A549 (cell line): ENCODE measurements around the gene THOC2.

Experiments
- CBX8 ChIP-seq: fragments of 200-600 bp; sonication (generic); IDR thresholded peaks from 2 replicates; pipeline ENCODE4 v1.6.1; 2016
- ESRRA ChIP-seq: fragments of 150-350 bp; IDR thresholded peaks from 2 replicates; pipeline ENCODE4 v1.6.1; 2014; ENCODE audit warnings: mild to moderate bottlenecking, low read length, borderline replicate concordance
- HDAC2 ChIP-seq: fragments of 200-600 bp; sonication (generic); IDR thresholded peaks from 2 replicates; pipeline ENCODE4 v1.6.1; 2016
- MYC ChIP-seq: IDR thresholded peaks from 2 replicates; pipeline ENCODE4 v1.6.1; 2012; ENCODE audit warnings: mild to moderate bottlenecking, inconsistent platforms, low read length, improper control_type of control experiment, borderline replicate concordance
- POLR2A ChIP-seq: IDR thresholded peaks from 2 replicates; pipeline ENCODE4 v1.6.1; 2012; ENCODE audit warnings: mild to moderate bottlenecking, low read length
- RAD21 ChIP-seq, 2 experiments: fragments of >200 bp in 1 of 2; sonication (Bioruptor Twin) in 1 of 2; formaldehyde crosslinking in 1 of 2; IDR thresholded peaks in 1 of 2; conservative IDR thresholded peaks in 1 of 2; 2 replicates in 1 of 2; 3 replicates in 1 of 2; pipeline ENCODE4 v1.6.1; 2012 to 2018; ENCODE audit warnings: inconsistent platforms in 1 of 2
- RARB ChIP-seq: fragments of 250-450 bp; sonication (Bioruptor Pico); IDR thresholded peaks from 2 replicates; pipeline ENCODE4 v1.8.0; 2021; ENCODE audit warnings: mild to moderate bottlenecking, moderate library complexity
- RCOR1 ChIP-seq: fragments of 150-350 bp; IDR thresholded peaks from 2 replicates; pipeline ENCODE4 v1.6.1; 2014; ENCODE audit warnings: antibody characterized with exemption, low read length, low read depth
- RFX5 ChIP-seq: fragments of 450-650 bp; IDR thresholded peaks from 2 replicates; pipeline ENCODE4 v1.7.1; 2014; ENCODE audit warnings: antibody characterized with exemption, mild to moderate bottlenecking, moderate library complexity
- SREBF2 ChIP-seq: fragments of 450-650 bp; IDR thresholded peaks from 2 replicates; pipeline ENCODE4 v1.6.1; 2014; ENCODE audit warnings: mild to moderate bottlenecking, moderate library complexity
- TF ChIP-seq, protein P1 (sequence below): fragments of >200 bp; sonication (Bioruptor Twin); formaldehyde crosslinking; IDR thresholded peaks from 3 replicates; pipeline ENCODE4 v1.5.1; 2016
- TF ChIP-seq, protein P2 (sequence below): fragments of 150-350 bp; IDR thresholded peaks from 2 replicates; pipeline ENCODE4 v1.6.1; 2014; ENCODE audit warnings: low read depth, mild to moderate bottlenecking, low read length
- TF ChIP-seq, protein P3 (sequence below): IDR thresholded peaks from 2 replicates; pipeline ENCODE4 v1.6.1; 2012; ENCODE audit warnings: low read depth, borderline replicate concordance
- TF ChIP-seq, protein P4 (sequence below): fragments of 450-650 bp; IDR thresholded peaks from 2 replicates; pipeline ENCODE4 v1.6.1; 2014; ENCODE audit warnings: antibody characterized with exemption

DNA sequence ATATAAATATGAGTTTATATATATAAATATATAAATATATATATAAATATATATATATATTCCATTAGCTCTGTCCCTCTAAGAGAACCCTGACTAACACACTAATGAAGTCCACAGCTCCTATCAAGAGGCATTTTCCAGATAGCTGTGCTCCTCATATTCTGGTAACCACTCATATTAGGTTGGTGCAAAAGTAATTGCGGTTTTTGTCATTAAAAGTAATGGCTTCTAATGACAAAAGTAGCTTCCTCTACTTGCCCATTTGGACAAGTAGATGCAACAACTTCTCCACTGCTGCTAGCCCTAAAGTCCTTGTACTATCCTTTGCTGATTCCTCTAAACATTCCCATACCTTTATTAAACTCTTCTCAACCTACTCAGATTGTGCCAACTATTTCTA lies 182.0 kb downstream of the THOC2 start:
- TF ChIP-seq, protein P1, sequence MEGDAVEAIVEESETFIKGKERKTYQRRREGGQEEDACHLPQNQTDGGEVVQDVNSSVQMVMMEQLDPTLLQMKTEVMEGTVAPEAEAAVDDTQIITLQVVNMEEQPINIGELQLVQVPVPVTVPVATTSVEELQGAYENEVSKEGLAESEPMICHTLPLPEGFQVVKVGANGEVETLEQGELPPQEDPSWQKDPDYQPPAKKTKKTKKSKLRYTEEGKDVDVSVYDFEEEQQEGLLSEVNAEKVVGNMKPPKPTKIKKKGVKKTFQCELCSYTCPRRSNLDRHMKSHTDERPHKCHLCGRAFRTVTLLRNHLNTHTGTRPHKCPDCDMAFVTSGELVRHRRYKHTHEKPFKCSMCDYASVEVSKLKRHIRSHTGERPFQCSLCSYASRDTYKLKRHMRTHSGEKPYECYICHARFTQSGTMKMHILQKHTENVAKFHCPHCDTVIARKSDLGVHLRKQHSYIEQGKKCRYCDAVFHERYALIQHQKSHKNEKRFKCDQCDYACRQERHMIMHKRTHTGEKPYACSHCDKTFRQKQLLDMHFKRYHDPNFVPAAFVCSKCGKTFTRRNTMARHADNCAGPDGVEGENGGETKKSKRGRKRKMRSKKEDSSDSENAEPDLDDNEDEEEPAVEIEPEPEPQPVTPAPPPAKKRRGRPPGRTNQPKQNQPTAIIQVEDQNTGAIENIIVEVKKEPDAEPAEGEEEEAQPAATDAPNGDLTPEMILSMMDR: no peak
- TF ChIP-seq, protein P2, sequence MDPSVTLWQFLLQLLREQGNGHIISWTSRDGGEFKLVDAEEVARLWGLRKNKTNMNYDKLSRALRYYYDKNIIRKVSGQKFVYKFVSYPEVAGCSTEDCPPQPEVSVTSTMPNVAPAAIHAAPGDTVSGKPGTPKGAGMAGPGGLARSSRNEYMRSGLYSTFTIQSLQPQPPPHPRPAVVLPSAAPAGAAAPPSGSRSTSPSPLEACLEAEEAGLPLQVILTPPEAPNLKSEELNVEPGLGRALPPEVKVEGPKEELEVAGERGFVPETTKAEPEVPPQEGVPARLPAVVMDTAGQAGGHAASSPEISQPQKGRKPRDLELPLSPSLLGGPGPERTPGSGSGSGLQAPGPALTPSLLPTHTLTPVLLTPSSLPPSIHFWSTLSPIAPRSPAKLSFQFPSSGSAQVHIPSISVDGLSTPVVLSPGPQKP: no peak
- TF ChIP-seq MYC (no peak), POLR2A (no peak), RFX5 (no peak), SREBF2 (no peak), CBX8 (no peak), RARB (no peak), RAD21 (conservative IDR thresholded peaks at IDR 0.05 in 1 of 2, IDR thresholded peaks at IDR 0.05 in 1 of 2) (no peak), RCOR1 (no peak), ESRRA (no peak), HDAC2 (no peak)
- TF ChIP-seq, protein P3, sequence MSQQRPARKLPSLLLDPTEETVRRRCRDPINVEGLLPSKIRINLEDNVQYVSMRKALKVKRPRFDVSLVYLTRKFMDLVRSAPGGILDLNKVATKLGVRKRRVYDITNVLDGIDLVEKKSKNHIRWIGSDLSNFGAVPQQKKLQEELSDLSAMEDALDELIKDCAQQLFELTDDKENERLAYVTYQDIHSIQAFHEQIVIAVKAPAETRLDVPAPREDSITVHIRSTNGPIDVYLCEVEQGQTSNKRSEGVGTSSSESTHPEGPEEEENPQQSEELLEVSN: no peak
- TF ChIP-seq, protein P4, sequence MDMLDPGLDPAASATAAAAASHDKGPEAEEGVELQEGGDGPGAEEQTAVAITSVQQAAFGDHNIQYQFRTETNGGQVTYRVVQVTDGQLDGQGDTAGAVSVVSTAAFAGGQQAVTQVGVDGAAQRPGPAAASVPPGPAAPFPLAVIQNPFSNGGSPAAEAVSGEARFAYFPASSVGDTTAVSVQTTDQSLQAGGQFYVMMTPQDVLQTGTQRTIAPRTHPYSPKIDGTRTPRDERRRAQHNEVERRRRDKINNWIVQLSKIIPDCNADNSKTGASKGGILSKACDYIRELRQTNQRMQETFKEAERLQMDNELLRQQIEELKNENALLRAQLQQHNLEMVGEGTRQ: no peak
